Kidney epithelial cell (primary cell): Measurements from ENCODE around the gene COPZ1. TPM values are rescaled to one million over a fixed set of nuclear protein-coding genes. Genes with fewer than 3 reads are reported as not detected.

Experiments
- DNase-seq: peaks from one replicate; pipeline ENCODE4 v3.0.0-alpha.2; 2010; ENCODE audit warnings: low read depth
- H3K27me3 ChIP-seq: 2 replicates; pipeline ENCODE4 v1.6.0; 2011; ENCODE audit warnings: low read length; ENCODE audit not compliant: control insufficient read depth, insufficient read depth
- H3K36me3 ChIP-seq: 2 replicates; pipeline ENCODE4 v1.5.1; 2011; ENCODE audit warnings: low read length; ENCODE audit not compliant: control insufficient read depth, insufficient read depth
- H3K4me3 ChIP-seq: 2 replicates; pipeline ENCODE4 v1.5.1; 2011; ENCODE audit warnings: low read depth, mild to moderate bottlenecking, control low read depth, low read length
- total RNA-seq: library from RNA; depleted of rRNA; stranded (reverse); fragments of >200 nt; gene quantifications from 2 replicates; pipeline ENCODE4 v1.2.3, GENCODE V29; 2015
- TF ChIP-seq, protein P1 (sequence below): IDR thresholded peaks from 2 replicates; pipeline ENCODE4 v1.5.1; 2011; ENCODE audit warnings: mild to moderate bottlenecking, moderate library complexity, low read length, control low read depth, inconsistent platforms; ENCODE audit not compliant: insufficient read depth, poor library complexity, severe bottlenecking

The COPZ1 gene
- total RNA-seq, 1 donor from 2014 or later, result 157 TPM

DNA sequence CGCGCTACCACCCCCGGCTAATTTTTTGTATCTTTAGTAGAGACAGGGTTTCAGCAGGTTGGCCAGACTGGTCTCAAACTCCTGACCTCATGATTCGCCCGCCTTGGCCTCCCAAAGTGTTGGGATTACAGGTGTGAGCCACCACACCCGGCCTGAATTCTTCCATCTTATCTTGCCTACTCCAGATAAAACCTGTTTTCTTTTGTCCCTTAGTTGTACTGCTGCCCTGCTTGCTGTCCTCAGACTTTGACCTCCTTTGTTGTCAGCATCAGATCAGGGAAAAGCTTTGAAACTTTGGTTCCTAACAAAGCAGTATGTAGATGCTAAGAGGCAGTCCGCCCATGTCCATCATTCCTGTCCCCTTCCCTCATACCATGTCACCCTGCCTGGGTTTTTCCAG, 15.9 kb downstream of the COPZ1 start:
- no peak for DNase-seq
- Histone ChIP-seq H3K27me3 (no peaks in the 10 kb centered on the region), H3K4me3 (no peak overlapping the region), H3K36me3 (no peaks in the 10 kb centered on the region)
- TF ChIP-seq, protein P1, sequence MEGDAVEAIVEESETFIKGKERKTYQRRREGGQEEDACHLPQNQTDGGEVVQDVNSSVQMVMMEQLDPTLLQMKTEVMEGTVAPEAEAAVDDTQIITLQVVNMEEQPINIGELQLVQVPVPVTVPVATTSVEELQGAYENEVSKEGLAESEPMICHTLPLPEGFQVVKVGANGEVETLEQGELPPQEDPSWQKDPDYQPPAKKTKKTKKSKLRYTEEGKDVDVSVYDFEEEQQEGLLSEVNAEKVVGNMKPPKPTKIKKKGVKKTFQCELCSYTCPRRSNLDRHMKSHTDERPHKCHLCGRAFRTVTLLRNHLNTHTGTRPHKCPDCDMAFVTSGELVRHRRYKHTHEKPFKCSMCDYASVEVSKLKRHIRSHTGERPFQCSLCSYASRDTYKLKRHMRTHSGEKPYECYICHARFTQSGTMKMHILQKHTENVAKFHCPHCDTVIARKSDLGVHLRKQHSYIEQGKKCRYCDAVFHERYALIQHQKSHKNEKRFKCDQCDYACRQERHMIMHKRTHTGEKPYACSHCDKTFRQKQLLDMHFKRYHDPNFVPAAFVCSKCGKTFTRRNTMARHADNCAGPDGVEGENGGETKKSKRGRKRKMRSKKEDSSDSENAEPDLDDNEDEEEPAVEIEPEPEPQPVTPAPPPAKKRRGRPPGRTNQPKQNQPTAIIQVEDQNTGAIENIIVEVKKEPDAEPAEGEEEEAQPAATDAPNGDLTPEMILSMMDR, result no peak

DNA sequence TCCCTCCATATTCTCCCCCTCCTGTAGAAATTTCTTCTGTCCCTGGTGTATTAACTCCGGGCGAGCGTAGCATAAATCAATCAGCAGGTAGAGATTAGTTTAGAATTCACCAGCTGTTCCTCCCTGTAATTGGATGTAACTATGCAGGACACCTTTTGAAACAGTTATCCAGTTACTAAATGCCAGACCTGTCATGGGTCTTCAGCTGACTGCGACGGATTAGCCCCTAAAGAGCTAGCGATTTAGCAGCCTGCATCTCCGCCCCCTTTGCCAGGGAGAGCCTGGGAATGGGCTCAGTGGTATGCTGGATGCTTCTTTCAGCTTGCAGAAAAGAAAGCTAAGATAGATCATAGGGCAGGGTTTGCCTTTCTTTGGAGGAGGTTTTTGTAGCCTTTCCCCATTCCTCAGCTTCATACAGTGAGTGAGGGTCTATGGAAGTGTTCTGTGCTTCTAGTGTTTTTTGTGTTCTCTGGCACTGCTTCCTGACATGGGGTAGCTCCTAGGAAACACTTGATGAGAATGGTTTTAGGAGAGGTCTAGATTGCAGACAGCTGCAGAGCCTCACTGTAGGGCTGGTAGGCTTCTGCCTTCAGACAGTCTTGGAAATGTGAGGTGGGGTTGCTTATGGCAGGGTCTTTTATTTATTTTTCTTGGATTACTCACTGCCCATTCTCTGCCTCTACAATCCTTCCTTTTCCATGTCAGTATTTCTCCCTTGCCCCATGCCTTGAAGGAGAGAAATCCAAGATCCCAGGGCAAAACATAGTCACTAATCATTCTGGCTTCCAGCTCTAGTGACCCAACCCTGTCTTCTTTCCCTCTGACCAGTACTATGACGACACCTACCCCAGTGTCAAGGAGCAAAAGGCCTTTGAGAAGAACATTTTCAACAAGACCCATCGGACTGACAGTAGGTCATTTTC, 16.7 kb downstream of the COPZ1 start:
- Histone ChIP-seq H3K4me3 (no peak overlapping the region), H3K27me3 (no peaks in the 10 kb centered on the region), H3K36me3 (no peaks in the 10 kb centered on the region)
- no peak for DNase-seq
- TF ChIP-seq, protein P1, result no peak

DNA sequence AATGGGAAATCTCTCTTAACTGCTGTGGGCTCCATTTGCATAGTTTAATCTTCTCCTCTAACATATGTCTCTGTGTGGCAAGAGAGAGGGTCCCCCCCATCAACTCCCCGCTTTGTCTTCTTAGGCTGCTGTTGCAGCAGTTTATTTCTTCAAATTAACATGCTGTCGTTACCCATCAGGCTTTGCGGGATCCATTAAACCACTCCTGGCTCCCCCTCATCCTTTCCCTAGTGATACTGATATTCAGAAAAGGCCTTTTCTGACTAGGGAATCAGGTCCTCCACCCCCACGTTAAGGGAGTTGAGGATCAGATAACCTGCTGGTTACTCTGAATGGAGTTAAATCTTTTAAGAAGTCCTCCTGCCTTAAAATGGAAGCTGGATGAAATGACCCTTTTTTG, 24.1 kb downstream of the COPZ1 start:
- H3K36me3 ChIP-seq, result no peaks in the 10 kb centered on the region
- H3K4me3 ChIP-seq, result no peak overlapping the region
- no peak for DNase-seq
- H3K27me3 ChIP-seq, result no peaks in the 10 kb centered on the region
- TF ChIP-seq, protein P1, result no peak

DNA sequence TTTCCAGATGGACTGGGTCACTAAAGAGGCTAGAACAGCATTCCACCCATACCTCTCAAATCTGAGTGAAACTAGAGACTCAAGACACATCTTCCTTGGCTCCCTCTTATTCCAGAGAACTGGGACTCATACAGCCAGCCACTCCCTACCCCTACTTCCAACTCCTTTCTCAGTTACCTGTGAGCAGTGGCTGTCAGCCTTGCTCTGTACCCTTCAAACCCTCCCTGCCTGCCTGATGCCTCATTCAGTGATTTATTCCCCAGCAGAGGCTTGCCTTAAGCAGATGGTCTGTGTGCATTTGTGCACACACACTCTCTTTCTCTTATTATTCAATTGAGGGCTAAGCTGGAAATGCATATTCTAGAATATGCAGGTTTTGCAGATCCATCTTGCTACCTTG, 24.7 kb downstream of the COPZ1 start:
- TF ChIP-seq, protein P1, result no peak
- Histone ChIP-seq H3K27me3 (no peaks in the 10 kb centered on the region), H3K4me3 (no peak overlapping the region), H3K36me3 (no peaks in the 10 kb centered on the region)
- no peak for DNase-seq

DNA sequence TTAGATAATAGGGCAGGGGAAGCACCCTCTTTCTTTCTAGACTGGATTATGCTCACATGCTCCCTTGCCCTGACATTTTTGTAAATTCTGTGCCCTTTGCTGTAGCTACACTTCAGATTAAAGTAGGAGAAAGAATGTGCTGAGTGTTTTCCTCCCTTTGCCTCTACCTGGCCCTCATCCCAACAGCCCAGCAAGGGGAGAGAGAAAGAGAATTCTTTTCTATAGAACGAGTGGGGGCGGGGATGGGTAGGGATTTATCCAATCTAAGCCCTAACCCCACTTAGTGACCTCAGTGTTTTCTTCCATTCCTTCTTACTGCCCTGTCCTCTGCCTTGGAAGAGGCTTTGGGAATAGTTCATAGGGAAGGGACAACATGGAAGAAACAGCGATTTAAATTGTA, 25.8 kb downstream of the COPZ1 start:
- no peaks in the 10 kb centered on the region for H3K36me3 ChIP-seq
- no peaks in the 10 kb centered on the region for H3K27me3 ChIP-seq
- TF ChIP-seq, protein P1, result no peak
- H3K4me3 ChIP-seq, result no peak overlapping the region
- DNase-seq, result no peak
